Mesangial cell (primary cell): Measurements from ENCODE around the gene TPK1. TPM values are rescaled to one million over a fixed set of nuclear protein-coding genes. Genes with fewer than 3 reads are reported as not detected.

Experiments
- total RNA-seq: library from RNA; depleted of rRNA; stranded (reverse); fragments of >200 nt; gene quantifications from 2 replicates; pipeline ENCODE4 v1.2.3, GENCODE V29; 2015

TPK1 gene
- total RNA-seq = 4.2 and 5.3 TPM in 2 replicates

DNA sequence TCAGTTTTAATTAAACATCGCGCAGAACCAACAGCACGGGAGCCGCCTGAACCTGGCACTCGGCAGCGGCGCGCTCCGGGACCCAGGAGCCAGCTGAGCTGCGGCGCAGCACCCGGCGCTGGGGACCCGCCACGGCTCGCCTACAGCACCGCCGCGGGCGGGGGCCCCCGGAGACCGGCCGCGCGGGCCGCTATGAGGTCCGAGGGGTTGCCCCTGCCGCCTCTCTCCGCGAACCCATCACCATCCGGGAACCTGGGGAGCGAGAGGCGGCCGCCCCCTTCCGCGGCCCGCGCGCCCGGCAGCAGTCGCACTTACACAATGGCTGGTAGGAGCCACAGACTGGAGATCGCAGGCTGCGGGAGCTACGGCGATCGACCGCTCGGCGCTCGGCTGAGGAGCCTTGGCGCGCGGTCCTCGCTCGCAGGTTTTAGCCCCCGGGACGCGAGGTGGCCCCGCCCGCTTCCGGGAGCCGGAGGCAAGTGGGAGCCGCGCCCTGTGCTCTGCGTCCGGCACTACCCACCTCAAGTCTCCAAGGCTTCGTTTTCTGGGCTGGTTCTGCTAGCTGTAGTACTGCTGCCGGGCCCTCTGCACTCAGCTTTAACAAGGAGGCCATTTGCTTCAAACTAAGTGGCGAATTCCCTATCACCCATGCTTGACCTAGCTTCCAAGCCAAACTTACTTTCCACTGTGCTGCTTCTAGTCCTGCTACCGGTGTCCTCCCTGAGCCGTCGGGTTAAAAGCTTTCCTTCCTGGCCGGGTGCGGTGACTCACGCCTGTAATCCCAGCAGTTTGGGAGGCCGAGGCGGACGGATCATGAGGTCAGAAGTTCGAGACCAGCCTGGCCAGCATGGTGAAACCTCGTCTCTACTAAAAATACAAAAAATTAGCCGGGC lies at the start of gene TPK1:
Gene TPK1 (minus strand): TSS at position 402 of the 893 bp plus-strand sequence. CDS start 451 bp downstream, outside the sequence.

DNA sequence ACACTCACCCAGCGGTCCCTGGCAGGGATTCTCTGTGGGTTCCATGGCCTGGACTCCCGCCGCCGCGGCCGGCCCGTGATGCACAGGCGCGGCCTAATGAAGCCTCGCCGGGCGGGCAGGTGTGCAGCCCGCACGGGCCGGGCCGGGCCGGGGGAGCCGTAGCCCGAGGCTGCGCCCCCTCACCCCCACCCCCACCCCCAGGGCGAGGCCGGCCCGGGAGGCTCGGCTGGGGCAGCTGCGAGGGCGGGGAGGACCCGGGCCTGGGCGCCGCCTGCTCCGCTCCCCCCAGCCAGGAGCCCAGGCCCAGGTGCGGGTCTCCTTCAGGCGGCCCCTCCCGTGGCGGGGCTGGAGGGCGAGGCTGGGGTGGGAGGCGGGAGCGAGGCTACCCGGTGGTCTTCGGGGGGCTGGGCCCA lies 432.2 kb downstream of the TPK1 start, which contains the start of gene NOBOX:
Gene NOBOX (minus strand): TSS at position 45 of the 413 bp plus-strand sequence.

